MCF 10A (cell line): ENCODE measurements around the gene CA12. TPM values are rescaled to one million over a fixed set of nuclear protein-coding genes. Genes with fewer than 3 reads are reported as not detected.

ENCODE experiments used
- BruUV-seq: library from RNA; stranded (reverse); fragments of 400-500 nt; replicated peaks from 2 replicates; lab custom pipeline; 2021; lab: Mats Ljungman, UMichigan
- CTCF ChIA-PET: fragments of 300-600 bp; sonication (Branson Sonifier 250); formaldehyde crosslinking; extraction: SDS; loops from one replicate; lab custom pipeline; 2021; ENCODE audit warnings: antibody characterized with exemption, inconsistent platforms; lab: Yijun Ruan, JAX
- POLR2A ChIA-PET: fragments of 300-600, 350-650 bp; sonication (Branson Sonifier 250); formaldehyde crosslinking; extraction: SDS; loops from one replicate; lab custom pipeline; 2020; ENCODE audit warnings: antibody characterized with exemption, inconsistent platforms; lab: Yijun Ruan, JAX
- DNase-seq: peaks from one replicate; pipeline ENCODE4 v3.0.0-alpha.2; 2018; ENCODE audit not compliant: unreplicated experiment
- H3K27ac Mint-ChIP-seq: one replicate; pipeline ENCODE4 v1.8.0; 2022; ENCODE audit warnings: mild to moderate bottlenecking, low read depth, mixed read lengths; ENCODE audit not compliant: unreplicated experiment
- H3K27me3 Mint-ChIP-seq: one replicate; pipeline ENCODE4 v1.8.0; 2022; ENCODE audit warnings: mixed read lengths; ENCODE audit not compliant: insufficient read depth, unreplicated experiment
- H3K36me3 Mint-ChIP-seq: one replicate; pipeline ENCODE4 v1.8.0; 2022; ENCODE audit warnings: mild to moderate bottlenecking, moderate library complexity, mixed read lengths; ENCODE audit not compliant: insufficient read depth, unreplicated experiment
- H3K4me1 Mint-ChIP-seq: one replicate; pipeline ENCODE4 v1.8.0; 2022; ENCODE audit warnings: mixed read lengths; ENCODE audit not compliant: insufficient read depth, unreplicated experiment
- H3K4me3 Mint-ChIP-seq: one replicate; pipeline ENCODE4 v1.8.0; 2022; ENCODE audit warnings: mild to moderate bottlenecking, moderate library complexity, mixed read lengths; ENCODE audit not compliant: unreplicated experiment
- H3K9me3 Mint-ChIP-seq: one replicate; pipeline ENCODE4 v1.8.0; 2022; ENCODE audit warnings: mixed read lengths; ENCODE audit not compliant: unreplicated experiment
- intact Hi-C: fragments of 100-400 bp; cut with micrococcal nuclease; formaldehyde crosslinking; loops from 2 replicates; pipeline ENCODE4 v1.14.1; 2022
- total RNA-seq: library from RNA; stranded (reverse); gene quantifications from 2 replicates; pipeline ENCODE4 v1.2.3, GENCODE V29; 2022
- TF ChIP-seq, protein P1 (sequence below): fragments of 200-600 bp; IDR thresholded peaks from one replicate; pipeline ENCODE4 v1.8.0; 2022; ENCODE audit warnings: antibody characterized with exemption, mild to moderate bottlenecking; ENCODE audit not compliant: unreplicated experiment

The CA12 gene
- total RNA-seq, 1 experiment from 2014 or later = 19.6 TPM

DNA sequence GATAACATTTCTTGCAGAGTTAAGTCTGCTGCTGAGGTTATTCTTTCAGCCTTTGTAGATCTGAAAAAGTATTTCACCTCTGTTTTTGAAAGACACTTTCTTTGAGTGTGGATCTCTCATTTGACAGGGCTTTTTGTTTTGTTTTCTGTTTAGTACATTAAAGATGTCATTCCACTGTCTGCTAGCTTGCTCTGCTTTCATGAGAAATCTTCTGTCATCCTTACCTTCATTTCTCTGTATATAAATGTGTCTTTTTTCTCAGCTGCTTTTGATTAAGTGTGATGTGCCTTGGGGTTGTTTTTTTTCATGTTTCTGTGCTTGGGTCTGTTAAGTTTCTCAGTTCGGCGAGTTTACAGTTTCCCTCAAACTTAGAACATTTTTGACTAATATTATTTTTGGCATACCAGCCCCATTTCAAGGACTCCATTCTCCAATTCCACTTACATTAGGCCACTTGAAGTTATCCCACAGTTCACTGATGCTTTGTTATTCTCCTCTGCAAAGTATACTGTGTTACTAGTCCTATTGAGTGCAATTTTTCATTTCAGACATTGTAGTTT lies 43.9 kb upstream of the CA12 start:
- TF ChIP-seq, protein P1, sequence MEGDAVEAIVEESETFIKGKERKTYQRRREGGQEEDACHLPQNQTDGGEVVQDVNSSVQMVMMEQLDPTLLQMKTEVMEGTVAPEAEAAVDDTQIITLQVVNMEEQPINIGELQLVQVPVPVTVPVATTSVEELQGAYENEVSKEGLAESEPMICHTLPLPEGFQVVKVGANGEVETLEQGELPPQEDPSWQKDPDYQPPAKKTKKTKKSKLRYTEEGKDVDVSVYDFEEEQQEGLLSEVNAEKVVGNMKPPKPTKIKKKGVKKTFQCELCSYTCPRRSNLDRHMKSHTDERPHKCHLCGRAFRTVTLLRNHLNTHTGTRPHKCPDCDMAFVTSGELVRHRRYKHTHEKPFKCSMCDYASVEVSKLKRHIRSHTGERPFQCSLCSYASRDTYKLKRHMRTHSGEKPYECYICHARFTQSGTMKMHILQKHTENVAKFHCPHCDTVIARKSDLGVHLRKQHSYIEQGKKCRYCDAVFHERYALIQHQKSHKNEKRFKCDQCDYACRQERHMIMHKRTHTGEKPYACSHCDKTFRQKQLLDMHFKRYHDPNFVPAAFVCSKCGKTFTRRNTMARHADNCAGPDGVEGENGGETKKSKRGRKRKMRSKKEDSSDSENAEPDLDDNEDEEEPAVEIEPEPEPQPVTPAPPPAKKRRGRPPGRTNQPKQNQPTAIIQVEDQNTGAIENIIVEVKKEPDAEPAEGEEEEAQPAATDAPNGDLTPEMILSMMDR = no peak
- peaks cover 4% of the 10 kb centered on the region for H3K9me3 Mint-ChIP-seq
- POLR2A ChIA-PET = no interaction called here
- BruUV-seq = no TSS peak
- CTCF ChIA-PET = interaction anchor here (0.6 to 0.7 kb wide), 2 partner anchors 326 to 597 kb away, joined by 3 read pairs; no protein-coding TSS in a partner anchor
- H3K4me1 Mint-ChIP-seq = peaks cover 4% of the 10 kb centered on the region
- H3K27ac Mint-ChIP-seq = no peak overlapping the region
- no peaks in the 10 kb centered on the region for H3K27me3 Mint-ChIP-seq
- DNase-seq = no peak
- intact Hi-C loops = no loop called here
- no peaks in the 10 kb centered on the region for H3K36me3 Mint-ChIP-seq
- no peak overlapping the region for H3K4me3 Mint-ChIP-seq

DNA sequence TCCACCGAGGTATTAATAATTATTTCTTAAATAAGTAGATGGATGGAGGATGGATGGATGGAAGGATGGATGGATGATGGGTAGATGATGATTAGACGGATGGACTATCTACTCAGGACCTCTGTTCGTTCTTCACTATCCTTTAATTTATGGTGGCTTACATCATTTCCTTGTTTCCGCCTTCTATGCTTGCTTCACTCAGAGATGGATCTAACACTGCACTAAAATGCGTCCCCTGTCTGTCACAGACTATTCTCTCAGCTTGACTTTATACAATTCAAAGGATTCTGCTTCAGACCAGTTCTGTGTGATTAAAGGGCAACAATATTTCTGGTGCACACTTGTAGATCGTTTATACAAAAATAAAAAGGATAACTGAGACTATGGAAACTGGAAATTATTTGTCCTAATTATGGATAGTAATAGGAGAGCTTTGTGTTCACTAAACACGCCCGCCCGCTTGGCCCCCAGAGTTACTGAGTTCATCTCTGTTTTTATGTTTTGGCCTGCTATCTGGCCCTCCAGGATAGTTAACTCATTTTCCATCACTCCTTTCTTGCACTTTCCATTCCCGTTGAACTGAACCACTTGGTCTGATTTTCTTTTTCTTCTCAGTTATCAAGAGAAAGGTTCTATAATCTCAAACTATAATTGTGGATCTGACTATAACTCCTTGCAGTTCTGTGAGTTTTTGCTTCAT lies 41.4 kb upstream of the CA12 start:
- Mint-ChIP-seq H3K4me1 (peaks cover 8% of the 10 kb centered on the region), H3K27ac (no peak overlapping the region), H3K27me3 (no peaks in the 10 kb centered on the region), H3K36me3 (no peaks in the 10 kb centered on the region), H3K4me3 (no peak overlapping the region), H3K9me3 (peaks cover 4% of the 10 kb centered on the region)
- no TSS peak for BruUV-seq
- ChIA-PET POLR2A (interaction anchor here (1.2 kb wide), 1 partner anchor 176 kb away, joined by 3 read pairs; no protein-coding TSS in a partner anchor), CTCF (interaction anchor here (0.7 to 1.2 kb wide), 3 partner anchors 12 to 560 kb away, joined by 3 read pairs; no protein-coding TSS in a partner anchor)
- TF ChIP-seq, protein P1 = no peak
- no peak for DNase-seq
- intact Hi-C loops = no loop called here

DNA sequence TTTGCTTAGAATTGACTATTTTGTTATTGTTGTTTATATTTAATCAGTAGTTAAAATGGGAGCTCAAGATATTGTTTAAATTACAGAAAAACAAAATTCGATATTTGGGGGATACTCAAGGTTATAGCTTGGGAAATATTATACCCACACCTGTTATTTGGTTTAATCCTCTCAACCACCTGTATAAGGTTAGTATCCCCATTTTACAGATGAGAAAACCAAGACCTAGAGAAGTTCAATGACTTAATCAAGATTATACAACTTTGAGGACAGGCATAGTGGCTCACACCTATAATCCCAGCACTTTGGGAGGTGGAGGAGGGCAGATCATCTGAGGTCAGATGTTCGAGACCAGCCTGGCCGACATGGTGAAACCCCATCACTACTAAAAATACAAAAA lies 39.8 kb upstream of the CA12 start:
- no peak overlapping the region for H3K4me3 Mint-ChIP-seq
- intact Hi-C loops = no loop called here
- H3K4me1 Mint-ChIP-seq = peaks cover 8% of the 10 kb centered on the region
- ChIA-PET POLR2A (interaction anchor here (0.7 to 0.8 kb wide), 3 partner anchors 41 to 70 kb away, joined by 3 to 5 read pairs (median 4); no protein-coding TSS in a partner anchor), CTCF (no interaction called here)
- no peaks in the 10 kb centered on the region for H3K27me3 Mint-ChIP-seq
- no peaks in the 10 kb centered on the region for H3K36me3 Mint-ChIP-seq
- TF ChIP-seq, protein P1 = no peak
- no TSS peak for BruUV-seq
- H3K9me3 Mint-ChIP-seq = no peaks in the 10 kb centered on the region
- H3K27ac Mint-ChIP-seq = no peak overlapping the region
- no peak for DNase-seq

GRCh38 chr15:63420333-63420747 lies 38.7 kb upstream of the CA12 start:
- DNase-seq = peak; percentile 39
- no peak overlapping the region for H3K4me3 Mint-ChIP-seq
- peaks cover 8% of the 10 kb centered on the region for H3K4me1 Mint-ChIP-seq
- ChIA-PET CTCF (interaction anchor here (1.0 kb wide), 1 partner anchor 16 kb away, joined by 4 read pairs; no protein-coding TSS in a partner anchor), POLR2A (no interaction called here)
- no peaks in the 10 kb centered on the region for H3K36me3 Mint-ChIP-seq
- TF ChIP-seq, protein P1 = no peak
- no peak overlapping the region for H3K27ac Mint-ChIP-seq
- H3K9me3 Mint-ChIP-seq = no peaks in the 10 kb centered on the region
- intact Hi-C loops = no loop called here
- no peaks in the 10 kb centered on the region for H3K27me3 Mint-ChIP-seq
- no TSS peak for BruUV-seq
